ENCODE measurements around the gene PAIP2B.
A peak's percentile ranks its signal among the peaks of the same experiment; 100 is the strongest.

PAIP2B gene

GRCh38 chr2:71226965-71227560 is at the start of gene PAIP2B:
Gene PAIP2B, minus strand, starts transcription at chr2:71227103. Its CDS starts 24,514 bp downstream, at chr2:71202589.
- TF ChIP-seq POLR2AphosphoS5 (IDR thresholded peaks at IDR 0.05; ENCODE audit: borderline replicate concordance, low read depth, low read length): peak; percentile 73
- TF ChIP-seq FOXP2 (optimal IDR thresholded peaks at IDR 0.05; ENCODE audit: control extremely low read depth, extremely low read length, insufficient read depth): peak; percentile 99
- TF ChIP-seq EZH2 (IDR thresholded peaks at IDR 0.05): no peak
- H3K27ac ChIP-seq: no peak within 1 kb of the TSS
- H3K36me3 ChIP-seq (ENCODE audit: insufficient read depth, low read length): no peaks in the 10 kb centered on the region
- no peaks in the 10 kb centered on the region for H3K9me3 ChIP-seq (ENCODE audit: low read depth, low read length)
- peak within 1 kb of the TSS; percentile 89 for H3K4me3 ChIP-seq
- DNase-seq (ENCODE audit: low read depth, low spot score): peak; percentile 98
- H3K9ac ChIP-seq (ENCODE audit: insufficient read length): peak within 1 kb of the TSS; percentile 73

- peak; percentile 28 for DNase-seq (ENCODE audit: low read depth, low spot score)
- no peak for TF ChIP-seq EZH2 (IDR thresholded peaks at IDR 0.05)
- no peak for TF ChIP-seq FOXP2 (optimal IDR thresholded peaks at IDR 0.05; ENCODE audit: control extremely low read depth, extremely low read length, insufficient read depth)
- no peak for TF ChIP-seq POLR2AphosphoS5 (IDR thresholded peaks at IDR 0.05; ENCODE audit: borderline replicate concordance, low read depth, low read length)
- no peaks in the 10 kb centered on the region for H3K9me3 ChIP-seq (ENCODE audit: low read depth, low read length)
- no peak overlapping the region for H3K9ac ChIP-seq (ENCODE audit: insufficient read length)
- H3K36me3 ChIP-seq (ENCODE audit: insufficient read depth, low read length): no peaks in the 10 kb centered on the region
- no peak overlapping the region for H3K27ac ChIP-seq
- peak overlapping the region; percentile 98 for H3K4me3 ChIP-seq
Measured at GRCh38 chr2:71275939-71276310, 49.0 kb upstream of the PAIP2B start.

GRCh38 chr2:71269511-71270090 is 42.7 kb upstream of the PAIP2B start:
- no peak for TF ChIP-seq POLR2AphosphoS5 (IDR thresholded peaks at IDR 0.05; ENCODE audit: borderline replicate concordance, low read depth, low read length)
- no peak for TF ChIP-seq FOXP2 (optimal IDR thresholded peaks at IDR 0.05; ENCODE audit: control extremely low read depth, extremely low read length, insufficient read depth)
- no peak for TF ChIP-seq EZH2 (IDR thresholded peaks at IDR 0.05)
- H3K27ac ChIP-seq: no peak overlapping the region

GRCh38 chr2:71263386-71263785 is 36.5 kb upstream of the PAIP2B start:
- Histone ChIP-seq H3K9me3 (ENCODE audit: low read depth, low read length) (no peaks in the 10 kb centered on the region), H3K36me3 (ENCODE audit: insufficient read depth, low read length) (no peaks in the 10 kb centered on the region), H3K27ac (no peak overlapping the region), H3K9ac (ENCODE audit: insufficient read length) (no peak overlapping the region), H3K4me3 (no peak overlapping the region)
- DNase-seq (ENCODE audit: low read depth, low spot score): no peak
- TF ChIP-seq FOXP2 (optimal IDR thresholded peaks at IDR 0.05; ENCODE audit: control extremely low read depth, extremely low read length, insufficient read depth) (no peak), EZH2 (IDR thresholded peaks at IDR 0.05) (no peak), POLR2AphosphoS5 (IDR thresholded peaks at IDR 0.05; ENCODE audit: borderline replicate concordance, low read depth, low read length) (no peak)

More at GRCh38 chr2:71269511-71270090, 42.7 kb upstream of the PAIP2B start:
- no peaks in the 10 kb centered on the region for H3K9me3 ChIP-seq (ENCODE audit: low read depth, low read length)
- no peak for DNase-seq (ENCODE audit: low read depth, low spot score)
- H3K36me3 ChIP-seq (ENCODE audit: insufficient read depth, low read length): no peaks in the 10 kb centered on the region
- H3K9ac ChIP-seq (ENCODE audit: insufficient read length): no peak overlapping the region
- no peak overlapping the region for H3K4me3 ChIP-seq

- Histone ChIP-seq H3K4me3 (no peak overlapping the region), H3K9ac (ENCODE audit: insufficient read length) (no peak overlapping the region), H3K27ac (no peak overlapping the region), H3K36me3 (ENCODE audit: insufficient read depth, low read length) (no peaks in the 10 kb centered on the region), H3K9me3 (ENCODE audit: low read depth, low read length) (no peaks in the 10 kb centered on the region)
- no peak for DNase-seq (ENCODE audit: low read depth, low spot score)
- TF ChIP-seq EZH2 (IDR thresholded peaks at IDR 0.05) (no peak), POLR2AphosphoS5 (IDR thresholded peaks at IDR 0.05; ENCODE audit: borderline replicate concordance, low read depth, low read length) (no peak), FOXP2 (optimal IDR thresholded peaks at IDR 0.05; ENCODE audit: control extremely low read depth, extremely low read length, insufficient read depth) (no peak)
Measured at GRCh38 chr2:71261534-71261933, 34.6 kb upstream of the PAIP2B start.

- no peaks in the 10 kb centered on the region for H3K36me3 ChIP-seq (ENCODE audit: insufficient read depth, low read length)
- no peak overlapping the region for H3K9ac ChIP-seq (ENCODE audit: insufficient read length)
- no peak for DNase-seq (ENCODE audit: low read depth, low spot score)
- no peak overlapping the region for H3K27ac ChIP-seq
- no peak overlapping the region for H3K4me3 ChIP-seq
- no peaks in the 10 kb centered on the region for H3K9me3 ChIP-seq (ENCODE audit: low read depth, low read length)
- TF ChIP-seq POLR2AphosphoS5 (IDR thresholded peaks at IDR 0.05; ENCODE audit: borderline replicate concordance, low read depth, low read length) (no peak), FOXP2 (optimal IDR thresholded peaks at IDR 0.05; ENCODE audit: control extremely low read depth, extremely low read length, insufficient read depth) (no peak), EZH2 (IDR thresholded peaks at IDR 0.05) (no peak)
Measured at GRCh38 chr2:71256421-71256820, 29.5 kb upstream of the PAIP2B start.

- no peak for DNase-seq (ENCODE audit: low read depth, low spot score)
- Histone ChIP-seq H3K27ac (no peak overlapping the region), H3K36me3 (ENCODE audit: insufficient read depth, low read length) (no peaks in the 10 kb centered on the region), H3K9me3 (ENCODE audit: low read depth, low read length) (no peaks in the 10 kb centered on the region), H3K9ac (ENCODE audit: insufficient read length) (no peak overlapping the region), H3K4me3 (no peak overlapping the region)
- TF ChIP-seq POLR2AphosphoS5 (IDR thresholded peaks at IDR 0.05; ENCODE audit: borderline replicate concordance, low read depth, low read length): no peak
- TF ChIP-seq EZH2 (IDR thresholded peaks at IDR 0.05): no peak
- no peak for TF ChIP-seq FOXP2 (optimal IDR thresholded peaks at IDR 0.05; ENCODE audit: control extremely low read depth, extremely low read length, insufficient read depth)
Measured at GRCh38 chr2:71254776-71255175, 27.9 kb upstream of the PAIP2B start.

GRCh38 chr2:71254078-71254477 is 27.2 kb upstream of the PAIP2B start:
- Histone ChIP-seq H3K4me3 (no peak overlapping the region), H3K27ac (no peak overlapping the region), H3K36me3 (ENCODE audit: insufficient read depth, low read length) (no peaks in the 10 kb centered on the region), H3K9ac (ENCODE audit: insufficient read length) (no peak overlapping the region), H3K9me3 (ENCODE audit: low read depth, low read length) (no peaks in the 10 kb centered on the region)
- DNase-seq (ENCODE audit: low read depth, low spot score): no peak
- no peak for TF ChIP-seq FOXP2 (optimal IDR thresholded peaks at IDR 0.05; ENCODE audit: control extremely low read depth, extremely low read length, insufficient read depth)
- no peak for TF ChIP-seq EZH2 (IDR thresholded peaks at IDR 0.05)
- TF ChIP-seq POLR2AphosphoS5 (IDR thresholded peaks at IDR 0.05; ENCODE audit: borderline replicate concordance, low read depth, low read length): no peak

Measured in SK-N-MC (cell line).